Measurements from ENCODE around the gene ABHD3. TPM values are rescaled to one million over a fixed set of nuclear protein-coding genes. Genes with fewer than 3 reads are reported as not detected.
A peak's percentile ranks its signal among the peaks of the same experiment; 100 is the strongest.
"Not testable (repeated sequence)": the region's sequence is repeated elsewhere in the genome, so short reads cannot be mapped to it uniquely, and the experiment has no call there.

Gene ABHD3
- total RNA-seq, 1 donor from 2014 or later, result 1.4 TPM

- no peak for DNase-seq (ENCODE audit: low read depth)
Observed at GRCh38 chr18:21652073-21652472, 52.5 kb downstream of the ABHD3 start.

- DNase-seq (ENCODE audit: low read depth), result no peak
Observed at GRCh38 chr18:21650311-21650710, 54.3 kb downstream of the ABHD3 start.

- not testable (repeated sequence) for DNase-seq (ENCODE audit: low read depth)
Observed at GRCh38 chr18:21640375-21640774, 64.2 kb downstream of the ABHD3 start.

GRCh38 chr18:21638822-21639221 lies 65.8 kb downstream of the ABHD3 start:
- no peak for DNase-seq (ENCODE audit: low read depth)

GRCh38 chr18:21636769-21637168 lies 67.8 kb downstream of the ABHD3 start:
- no peak for DNase-seq (ENCODE audit: low read depth)

- DNase-seq (ENCODE audit: low read depth), result no peak
Observed at GRCh38 chr18:21634588-21635199, 69.9 kb downstream of the ABHD3 start.

- no peak for DNase-seq (ENCODE audit: low read depth)
Observed at GRCh38 chr18:21632393-21632792, 72.2 kb downstream of the ABHD3 start.

GRCh38 chr18:21629089-21629832 lies 75.3 kb downstream of the ABHD3 start:
- no peak for DNase-seq (ENCODE audit: low read depth)

- peak; percentile 27 for DNase-seq (ENCODE audit: low read depth)
Observed at GRCh38 chr18:21621640-21622039, 82.9 kb downstream of the ABHD3 start.

- DNase-seq (ENCODE audit: low read depth), result peak; percentile 93
Observed at GRCh38 chr18:21612125-21613039, 92.2 kb downstream of the ABHD3 start, which contains the start of gene SNRPD1. Gene SNRPD1, plus strand, starts transcription at chr18:21612314. Its CDS starts 116 bp downstream, at chr18:21612430.

GRCh38 chr18:21611401-21612124 lies 93.0 kb downstream of the ABHD3 start:
- not testable (repeated sequence) for DNase-seq (ENCODE audit: low read depth)

- no peak for DNase-seq (ENCODE audit: low read depth)
Observed at GRCh38 chr18:21605213-21605612, 99.4 kb downstream of the ABHD3 start.

- DNase-seq (ENCODE audit: low read depth), result no peak
Observed at GRCh38 chr18:21604671-21605070, 99.9 kb downstream of the ABHD3 start.

- no peak for DNase-seq (ENCODE audit: low read depth)
Observed at GRCh38 chr18:21602299-21602587, 102.3 kb downstream of the ABHD3 start.

MicroRNAs within 50 kb of the gene (microRNA counts, 767-probe panel; counts per million panel counts)
- microRNA hsa-miR-320c, result not detected

Small RNA genes within 50 kb of the gene (microRNA-seq; reads per million reads assigned to microRNA genes)
- gene MIR320C1, result not detected

Other genes starting within 250 kb of the ABHD3 start
- gene ESCO1, start 104.1 kb downstream of the ABHD3 start, total RNA-seq, result 20.4 and 23.9 TPM in 2 replicates
- 15.1 and 15.6 TPM in 2 replicates for gene SNRPD1, start 92.5 kb downstream of the ABHD3 start, total RNA-seq
- 88.3 and 95.2 TPM in 2 replicates for gene MIB1, start 36.0 kb upstream of the ABHD3 start, total RNA-seq

Measured in myocyte (in vitro differentiated cells).